ENCODE measurements around the gene LRMDA.
"Not testable (repeated sequence)": the region's sequence is repeated elsewhere in the genome, so short reads cannot be mapped to it uniquely, and the experiment has no call there.

The LRMDA gene

GRCh38 chr10:75739414-75740143 is 308.2 kb downstream of the LRMDA start:
- no peak for TF ChIP-seq CTCF (IDR thresholded peaks at IDR 0.05; ENCODE audit: low read depth, low read length)
- no peak for DNase-seq (ENCODE audit: extremely low read depth, low read depth)

GRCh38 chr10:75740541-75740940 is 309.1 kb downstream of the LRMDA start:
- no peak for DNase-seq (ENCODE audit: extremely low read depth, low read depth)
- TF ChIP-seq CTCF (IDR thresholded peaks at IDR 0.05; ENCODE audit: low read depth, low read length) = no peak

GRCh38 chr10:75742355-75742754 is 310.9 kb downstream of the LRMDA start:
- no peak for DNase-seq (ENCODE audit: extremely low read depth, low read depth)

GRCh38 chr10:75743291-75743778 is 311.9 kb downstream of the LRMDA start:
- DNase-seq (ENCODE audit: extremely low read depth, low read depth) = no peak
- TF ChIP-seq CTCF (IDR thresholded peaks at IDR 0.05; ENCODE audit: low read depth, low read length) = no peak

More at GRCh38 chr10:75742355-75742754, 310.9 kb downstream of the LRMDA start:
- TF ChIP-seq CTCF (IDR thresholded peaks at IDR 0.05; ENCODE audit: low read depth, low read length) = no peak

GRCh38 chr10:75744261-75744660 is 312.8 kb downstream of the LRMDA start:
- TF ChIP-seq CTCF (IDR thresholded peaks at IDR 0.05; ENCODE audit: low read depth, low read length) = no peak
- no peak for DNase-seq (ENCODE audit: extremely low read depth, low read depth)

- no peak for TF ChIP-seq CTCF (IDR thresholded peaks at IDR 0.05; ENCODE audit: low read depth, low read length)
- DNase-seq (ENCODE audit: extremely low read depth, low read depth) = no peak
Measured at GRCh38 chr10:75746356-75746755, 314.9 kb downstream of the LRMDA start.

- DNase-seq (ENCODE audit: extremely low read depth, low read depth) = not testable (repeated sequence)
Measured at GRCh38 chr10:75750093-75750875, 318.9 kb downstream of the LRMDA start.

Measured in AG09319 (cell line).